NCI-H1105 treated with DMSO at 0.1 percent for 48 hours (cell line): Measurements from ENCODE around the gene PARVB.

ENCODE experiments used
- DNase-seq: peaks from one replicate; lab custom pipeline; 2025; lab: John Stamatoyannopoulos, UW

Gene PARVB

DNA sequence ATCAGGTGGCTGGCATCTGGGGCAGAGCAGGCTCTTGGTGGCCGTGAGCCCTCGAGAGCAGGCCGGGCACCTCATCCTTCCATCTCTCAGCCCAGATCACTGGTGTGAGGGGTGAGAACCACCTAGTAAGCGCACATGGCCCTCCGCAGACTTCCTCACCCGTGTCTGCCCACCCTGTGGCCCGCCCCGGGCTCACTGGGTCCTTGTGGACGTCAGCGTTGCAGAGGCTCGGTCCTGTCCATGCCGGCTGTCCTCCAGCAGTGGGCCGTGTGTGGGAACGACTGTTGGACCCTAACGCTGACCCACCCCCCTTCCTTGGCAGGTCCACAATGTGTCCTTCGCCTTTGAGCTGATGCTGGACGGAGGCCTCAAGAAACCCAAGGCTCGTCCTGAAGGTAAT lies 139.4 kb downstream of the PARVB start:
- DNase-seq = no peak

DNA sequence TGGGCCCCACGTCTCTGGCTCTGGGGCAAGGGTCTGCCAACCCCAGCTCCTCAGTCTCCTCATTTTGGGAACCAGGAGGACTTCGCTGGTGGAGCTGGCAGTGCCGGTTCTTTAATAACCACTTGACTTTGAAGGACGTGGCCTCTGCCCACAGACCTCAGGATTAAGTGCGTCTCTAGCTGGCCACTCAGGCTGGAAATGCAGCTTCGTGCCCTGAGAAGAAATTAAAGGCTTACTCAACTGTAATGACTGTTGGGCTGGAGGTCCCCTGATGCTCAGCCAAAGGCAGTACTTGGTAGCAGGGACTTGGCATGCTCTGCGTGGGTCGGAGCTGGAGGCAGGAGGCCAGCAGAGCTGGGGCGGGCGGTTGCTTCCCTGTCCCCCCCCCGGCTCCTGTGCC lies 139.9 kb downstream of the PARVB start:
- no peak for DNase-seq

DNA sequence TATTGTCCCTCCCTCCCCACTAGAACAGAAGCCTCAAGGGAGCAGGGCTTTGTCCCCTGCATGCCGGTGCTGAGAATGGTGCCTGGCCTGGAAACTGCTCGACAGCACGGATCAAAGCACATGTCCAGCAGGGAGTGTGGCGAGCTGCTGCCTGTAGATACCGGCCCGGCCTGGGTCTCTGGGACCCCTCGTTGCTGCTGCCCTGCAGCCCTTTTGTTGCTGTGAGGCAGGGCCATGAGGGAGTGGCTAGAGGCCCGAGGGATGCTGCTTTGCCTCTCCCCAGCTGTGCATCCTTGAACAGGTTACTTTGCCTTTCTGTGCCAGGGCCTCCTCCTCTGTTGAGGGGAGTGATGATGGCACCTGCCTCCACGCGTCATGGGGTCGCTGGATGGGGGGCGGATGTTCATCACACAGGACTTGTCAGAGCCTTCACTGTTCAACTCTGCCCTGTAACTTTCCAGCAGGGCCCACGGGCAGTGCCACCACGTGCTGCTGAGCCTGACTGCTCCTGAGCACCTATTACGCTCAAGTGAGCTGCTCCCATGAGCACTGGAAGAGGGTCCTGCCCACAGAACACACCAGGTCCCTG lies 141.3 kb downstream of the PARVB start:
- DNase-seq = no peak

DNA sequence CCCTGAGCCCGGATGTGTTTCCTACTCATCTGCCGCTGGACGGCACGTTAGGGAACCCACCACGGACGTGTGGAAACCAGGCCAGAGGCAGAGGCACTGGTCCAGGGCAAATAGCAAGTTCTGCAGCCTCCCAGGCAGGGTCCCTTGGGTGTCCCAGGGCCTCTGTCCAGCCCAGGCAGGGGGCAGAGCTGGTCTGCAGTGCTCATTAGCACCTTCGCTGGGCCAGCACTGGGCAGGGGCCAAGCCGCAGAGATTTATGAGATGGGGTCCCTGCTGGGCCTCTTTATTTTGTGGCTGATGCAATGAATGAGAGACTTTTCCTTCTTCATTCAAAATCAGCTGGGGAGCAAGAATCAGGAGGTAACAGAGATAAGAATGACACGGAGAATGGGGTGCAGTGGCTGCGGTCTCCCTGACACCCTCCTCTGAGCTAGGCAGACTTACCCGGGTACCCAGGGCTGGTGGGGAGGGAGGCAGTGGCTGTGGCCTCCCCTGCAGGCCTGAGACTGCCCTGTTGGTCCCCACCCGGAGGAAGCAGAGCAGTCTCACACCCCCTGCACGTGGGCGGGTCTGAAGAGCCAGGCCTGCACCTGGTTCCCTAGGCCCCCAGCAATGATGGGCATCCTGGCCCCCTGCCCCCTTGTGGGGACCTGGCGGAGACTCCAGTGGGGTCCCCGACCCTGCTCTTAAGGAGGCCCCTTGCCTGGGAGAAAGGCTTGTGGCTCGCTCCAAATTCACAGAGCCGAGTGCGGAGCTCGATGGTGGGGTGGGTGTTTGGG lies 142.6 kb downstream of the PARVB start:
- no peak for DNase-seq

DNA sequence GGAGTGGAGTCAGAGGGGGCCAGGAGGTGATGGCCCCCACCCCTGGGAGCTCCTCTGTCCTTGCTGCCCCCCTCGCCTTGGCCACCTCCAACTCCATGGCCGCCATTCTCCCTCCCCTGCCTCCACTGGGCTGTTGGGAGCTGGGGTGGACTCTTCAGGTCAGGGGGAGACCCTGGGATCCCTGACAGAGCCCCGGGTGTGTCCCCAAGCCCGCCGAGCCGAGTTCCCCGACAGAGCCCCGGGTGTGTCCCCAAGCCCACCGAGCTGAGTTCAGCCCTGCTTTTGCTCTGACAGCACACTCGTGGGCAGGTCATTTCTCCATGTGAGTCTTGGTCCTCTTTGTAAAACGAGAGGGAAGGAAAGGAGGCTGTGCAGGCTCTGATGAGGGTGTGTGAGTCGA lies 143.4 kb downstream of the PARVB start:
- no peak for DNase-seq

DNA sequence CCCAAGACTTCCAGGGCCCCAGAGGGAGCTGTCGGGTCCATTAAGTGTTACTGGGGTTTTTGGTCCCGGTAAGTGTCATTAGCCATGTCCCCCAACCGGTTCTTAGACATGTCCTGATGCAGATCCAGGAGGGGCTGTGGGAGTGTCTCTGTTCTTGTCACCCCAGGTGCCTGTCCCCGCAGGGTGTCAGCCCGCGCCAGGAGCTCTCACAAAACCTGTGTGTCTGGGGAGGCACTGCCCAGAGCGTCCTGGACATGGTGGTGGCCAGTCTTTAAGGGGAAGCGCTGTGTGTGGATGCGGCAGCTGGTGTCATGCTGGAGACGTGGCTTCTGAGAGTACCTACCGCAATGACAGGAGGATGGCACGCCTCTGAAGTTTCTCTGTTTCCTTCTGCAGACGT lies 144.1 kb downstream of the PARVB start:
- no peak for DNase-seq

DNA sequence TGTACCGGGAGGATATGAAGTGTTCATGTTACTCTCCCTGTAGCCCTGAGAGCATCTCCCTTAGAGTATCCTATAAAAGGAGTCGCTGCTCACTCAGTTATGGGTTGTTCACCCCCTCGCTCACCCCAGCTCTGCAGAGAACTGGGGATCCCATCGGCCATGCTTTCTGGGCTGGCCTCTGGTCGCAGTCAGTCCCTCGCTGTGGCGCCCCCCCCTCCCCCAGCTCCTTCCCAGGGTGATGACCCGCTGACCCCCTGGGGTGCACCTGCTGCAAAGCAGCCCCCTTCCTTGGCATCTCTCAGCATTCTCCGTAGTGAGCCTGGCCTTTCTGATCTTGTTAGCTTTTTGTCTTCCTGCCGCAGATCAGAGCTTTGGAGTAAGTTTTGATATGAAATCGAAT lies 146.4 kb downstream of the PARVB start:
- no peak for DNase-seq

DNA sequence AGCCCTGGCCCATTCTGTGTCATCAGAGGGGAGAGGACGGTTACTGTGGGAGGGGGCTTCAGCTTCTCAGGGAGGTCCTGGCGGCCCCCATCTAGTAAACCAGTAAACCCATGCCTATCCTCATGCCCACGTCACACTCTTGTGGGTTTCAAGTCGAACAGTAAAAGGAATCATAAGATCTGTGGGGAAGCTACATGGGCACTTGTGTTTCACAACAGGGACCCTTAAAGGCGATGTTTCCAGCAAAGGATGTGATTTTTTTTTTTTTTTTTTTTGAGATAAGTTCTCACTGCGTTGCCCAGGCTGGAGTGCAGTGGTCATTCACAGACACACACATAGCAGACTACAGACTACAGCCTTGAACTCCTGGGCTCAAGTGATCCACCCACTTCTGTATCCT lies 147.5 kb downstream of the PARVB start:
- no peak for DNase-seq

DNA sequence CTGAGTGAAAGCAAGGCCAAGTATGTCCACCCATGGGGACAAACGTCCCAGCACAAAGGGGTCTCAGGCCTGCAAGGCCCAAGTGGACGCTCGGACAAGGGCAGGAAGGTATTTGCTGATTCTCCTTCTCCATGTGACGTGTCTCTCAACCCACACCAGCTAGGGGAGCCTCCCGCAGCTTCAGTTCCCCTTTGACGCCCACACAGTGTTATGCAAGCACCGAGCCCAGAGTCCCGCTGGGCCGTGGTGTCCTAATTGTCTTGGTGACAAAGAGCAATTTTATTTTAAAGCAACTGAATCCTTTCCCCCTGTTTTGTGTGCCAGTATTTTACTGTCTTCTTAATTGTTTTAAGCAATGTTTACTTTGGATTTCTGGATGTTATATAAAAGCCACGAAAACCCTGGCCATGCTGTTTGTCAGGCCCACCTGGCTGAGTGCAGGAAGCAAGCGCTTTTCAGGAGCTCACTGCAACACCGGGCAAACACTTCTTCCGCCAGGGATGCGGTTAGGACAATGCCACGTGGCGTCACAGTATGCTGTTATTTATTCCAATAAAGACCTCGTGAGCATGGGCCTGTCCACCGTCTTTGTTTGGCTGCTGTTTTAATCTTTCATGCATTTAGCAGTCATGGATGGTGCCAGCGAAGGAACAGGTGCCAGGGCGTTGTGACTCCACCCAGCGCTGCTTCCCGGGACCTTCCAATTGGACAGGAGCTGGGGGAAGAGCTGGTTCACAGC lies 148.4 kb downstream of the PARVB start:
- peak; percentile 3 for DNase-seq

DNA sequence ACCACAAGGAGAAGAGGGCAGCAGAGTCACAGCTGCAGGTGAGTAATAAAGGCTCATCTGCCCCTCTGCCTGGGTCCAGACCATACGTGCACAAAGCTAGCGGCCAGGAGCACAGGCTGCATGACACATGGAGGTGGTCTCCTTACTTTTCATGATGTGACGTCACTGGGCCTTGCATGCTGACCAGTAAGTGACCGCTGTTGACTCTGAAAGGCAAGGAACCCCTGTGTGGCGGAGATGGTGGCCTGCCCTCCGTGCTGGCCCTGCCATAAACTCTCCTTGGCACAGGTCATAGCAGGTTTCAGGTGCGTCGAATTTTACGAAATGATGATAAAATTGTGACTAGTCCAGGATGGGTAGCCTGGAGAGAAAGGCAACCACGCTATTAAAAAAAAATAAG lies 149.1 kb downstream of the PARVB start:
- DNase-seq = no peak

DNA sequence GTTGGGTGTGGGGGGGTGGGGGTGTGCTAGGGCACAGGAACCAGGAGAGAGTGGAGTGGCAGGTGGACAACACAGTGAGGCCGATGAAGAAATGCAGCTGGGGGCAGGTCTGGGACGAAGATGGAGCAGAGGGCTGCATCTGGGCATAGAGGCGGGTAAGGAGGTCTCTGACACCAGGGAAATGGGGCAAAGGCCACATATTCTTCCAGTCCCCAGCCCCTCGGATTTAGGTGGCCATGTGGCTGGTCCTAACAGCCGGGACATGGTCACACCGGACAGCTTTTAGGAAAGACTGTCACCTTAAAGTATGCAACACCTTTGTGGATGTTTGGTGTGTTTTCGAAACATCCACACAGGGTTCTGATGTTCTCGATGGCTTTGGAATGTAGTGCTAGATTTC lies 151.6 kb downstream of the PARVB start:
- no peak for DNase-seq

DNA sequence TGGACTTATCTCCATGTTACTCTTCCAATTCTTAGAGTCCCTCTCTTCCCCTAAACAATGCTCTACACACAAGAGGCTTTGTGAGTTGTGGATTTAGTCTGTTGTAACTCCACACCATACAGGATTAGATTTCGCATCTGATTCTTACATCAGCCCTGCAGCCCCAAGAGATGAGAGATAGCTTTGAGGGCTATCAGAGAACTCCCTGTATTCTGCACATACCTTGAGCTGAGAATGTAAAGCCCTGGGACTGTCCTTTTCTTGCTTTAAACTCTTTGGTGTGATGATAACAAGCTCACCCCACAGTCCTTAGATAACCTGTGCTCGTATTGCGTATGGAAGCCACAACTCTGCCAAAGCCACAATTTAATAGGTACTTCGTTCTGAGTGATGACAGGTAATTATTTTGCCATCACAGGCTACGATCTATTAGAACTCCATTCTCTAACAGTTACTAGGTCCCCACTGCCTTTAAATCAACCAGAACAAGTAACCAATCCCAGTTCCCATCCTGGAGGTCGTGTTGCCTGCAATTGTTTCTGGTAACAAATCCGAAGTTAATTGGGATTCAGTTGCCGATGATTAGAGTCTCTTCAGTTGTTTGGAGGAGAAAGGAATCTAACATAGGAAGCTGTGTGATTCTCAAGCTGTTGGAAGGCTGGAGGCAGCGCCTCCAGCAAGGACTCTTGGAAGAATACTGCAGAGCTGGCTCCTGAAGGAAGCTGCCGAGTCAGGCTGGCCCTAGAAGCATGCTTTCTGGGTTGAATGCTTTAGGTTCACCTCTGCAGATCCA lies 155.3 kb downstream of the PARVB start:
- DNase-seq = no peak

DNA sequence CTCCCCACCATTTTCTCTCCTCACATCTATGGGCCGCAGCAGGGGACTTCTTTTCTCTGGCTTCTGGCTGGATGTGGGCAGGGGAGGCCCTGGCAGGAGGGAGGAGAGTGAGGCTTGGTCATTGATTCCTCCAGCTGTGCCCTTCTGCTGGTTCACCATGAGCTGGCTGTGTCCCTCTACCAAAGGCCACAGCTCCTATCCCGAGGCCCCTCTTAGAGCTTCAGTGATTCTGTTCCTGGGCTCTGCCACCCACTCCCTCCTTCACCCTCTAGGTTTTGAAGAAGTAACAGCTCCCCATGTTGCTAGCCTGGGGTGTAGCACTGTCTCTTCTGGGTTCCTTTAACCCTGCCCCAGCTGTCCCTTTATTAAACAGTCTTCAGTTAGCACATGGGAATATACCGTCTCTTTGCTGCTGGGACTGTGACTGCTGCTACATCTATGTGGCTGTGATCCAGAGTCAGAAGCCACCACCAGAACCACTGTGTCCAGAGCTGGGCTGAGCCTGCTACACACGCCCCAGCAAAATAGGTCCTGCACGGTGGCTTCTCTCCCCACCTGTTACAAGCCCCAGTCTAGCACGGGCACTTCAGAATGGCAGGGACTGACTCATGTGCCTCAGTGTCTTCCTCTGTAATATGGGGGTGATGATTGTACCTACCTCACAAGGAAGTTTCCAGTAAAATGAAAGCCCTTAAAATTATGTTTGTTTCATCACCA lies 156.0 kb downstream of the PARVB start:
- DNase-seq = no peak

DNA sequence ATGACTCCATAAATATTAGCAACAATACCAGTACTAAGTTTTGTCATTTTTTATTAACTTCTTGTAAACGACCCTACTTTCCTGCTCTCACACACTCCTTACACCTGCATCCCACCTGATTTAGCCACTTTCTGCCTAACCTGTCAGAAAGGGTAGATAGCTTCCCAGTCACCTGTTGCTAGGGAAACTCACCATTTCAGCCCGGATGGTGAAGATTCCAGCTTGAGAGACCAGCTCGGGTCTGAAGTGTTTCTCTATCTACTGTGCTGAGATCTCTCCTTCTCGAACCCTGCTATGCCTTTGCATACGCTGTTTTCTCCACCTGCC lies 156.6 kb downstream of the PARVB start, which contains the start of gene PARVG:
Gene PARVG (plus strand): TSS at position 220 of the 327 bp plus-strand sequence. CDS start 2,405 bp downstream, outside the sequence.
- DNase-seq = no peak

DNA sequence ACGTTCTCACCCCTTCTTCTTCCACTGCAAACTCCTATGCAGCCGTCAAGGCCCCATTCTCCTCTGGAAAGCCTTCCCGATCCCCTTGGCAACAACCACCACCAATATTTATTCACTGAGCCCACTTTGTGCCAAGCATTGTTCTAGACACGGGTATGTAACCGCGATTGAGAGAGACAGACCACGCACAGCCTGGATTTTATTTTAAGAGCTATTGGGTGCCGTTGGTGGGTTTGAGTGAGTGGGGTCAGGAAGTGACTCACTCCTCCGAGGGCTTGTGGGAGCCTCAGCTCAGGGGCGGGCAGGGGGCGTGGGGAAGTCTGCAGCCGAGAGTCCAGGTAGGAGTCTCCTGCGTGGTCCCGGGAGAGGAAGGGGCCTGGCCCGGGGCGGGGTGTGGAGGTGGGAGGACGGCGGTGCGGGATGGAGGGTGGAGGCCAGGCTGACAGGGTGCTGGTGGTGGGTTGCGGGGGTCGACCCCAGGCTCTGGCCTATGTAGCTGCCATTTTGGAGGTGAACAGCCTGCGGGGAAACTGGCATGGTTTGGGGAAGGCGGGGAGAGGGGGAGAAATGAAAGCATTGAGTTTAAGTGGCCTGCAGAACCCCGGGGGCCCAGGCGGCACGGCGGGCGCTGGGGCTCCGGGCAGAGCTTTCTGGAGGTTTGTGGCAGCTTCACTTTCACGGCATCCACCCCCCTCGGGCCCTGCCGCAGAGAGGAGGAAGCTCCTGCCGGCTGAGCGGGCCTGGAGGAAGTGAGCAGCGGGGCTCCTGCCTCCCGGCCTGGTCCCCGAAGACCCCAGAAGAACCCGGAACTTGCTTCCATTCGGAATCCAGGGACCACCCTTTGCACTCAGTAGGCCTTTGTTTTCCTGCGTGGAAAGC lies 157.2 kb downstream of the PARVB start:
- no peak for DNase-seq

DNA sequence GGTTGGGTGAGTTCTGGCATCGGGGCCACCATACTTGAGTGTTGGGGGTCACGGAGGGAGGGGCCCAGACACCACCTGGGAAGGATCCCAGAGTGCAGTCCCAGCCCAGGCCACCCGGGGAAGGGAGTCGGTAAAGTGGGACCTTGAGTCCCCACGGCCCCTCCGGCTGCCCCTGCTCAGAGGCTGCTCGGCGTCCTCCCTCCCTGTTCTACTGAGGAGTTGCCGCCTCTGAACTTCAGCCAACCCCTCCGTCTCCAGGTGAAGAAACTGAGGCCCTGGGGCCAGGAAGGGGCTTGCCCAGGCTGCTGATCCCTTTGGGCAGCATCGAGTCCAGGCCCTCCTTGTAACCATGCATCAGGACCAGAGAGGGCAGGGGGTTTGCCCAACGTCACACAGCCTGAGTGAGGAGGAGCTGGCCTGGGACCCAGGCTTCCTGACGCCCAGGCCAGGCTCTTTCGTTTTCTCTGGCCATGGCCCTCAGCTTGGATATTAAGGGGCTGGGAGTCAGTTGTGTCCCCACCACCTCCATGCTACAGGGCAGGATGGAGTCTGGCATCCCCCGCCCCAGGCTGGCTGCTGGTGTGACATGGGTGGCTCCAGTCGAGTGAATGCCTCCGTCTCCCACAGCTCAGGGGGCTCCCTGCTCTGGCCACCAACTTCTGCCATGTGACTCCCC lies 157.9 kb downstream of the PARVB start:
- no peak for DNase-seq

DNA sequence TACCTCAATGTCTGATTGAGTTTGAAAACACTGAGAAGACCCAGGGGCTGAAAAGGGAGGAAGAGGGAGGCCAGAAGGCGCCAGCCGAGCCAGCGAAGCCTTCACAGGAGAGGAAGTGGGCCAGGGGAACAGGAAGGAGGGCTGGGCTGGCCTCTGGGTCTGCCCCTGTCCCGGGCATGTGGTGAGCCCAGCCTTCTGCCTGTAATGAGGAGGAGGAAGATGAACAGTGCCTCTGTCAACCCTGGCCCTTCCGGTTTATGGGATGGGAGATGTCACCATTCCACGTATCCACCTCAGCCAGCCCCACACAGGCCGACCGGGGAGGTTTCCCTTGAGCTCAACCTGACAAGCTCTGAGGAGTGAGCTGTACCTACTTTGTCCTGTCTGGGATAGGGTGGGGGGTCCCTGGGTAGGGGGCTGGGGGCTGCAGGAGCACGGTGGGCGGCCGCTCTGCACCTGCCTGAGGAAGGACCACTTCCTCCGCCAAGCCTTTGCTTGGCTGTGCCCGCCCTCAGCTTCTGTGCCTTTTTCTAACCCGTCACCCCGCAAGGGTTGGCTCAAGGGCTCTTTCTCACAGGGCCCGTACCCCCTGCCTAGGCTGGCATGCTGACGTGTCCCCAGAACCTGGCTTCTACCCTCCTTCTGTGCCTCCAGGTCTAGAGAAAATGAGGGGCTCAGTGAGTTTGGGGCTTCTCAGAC lies 158.6 kb downstream of the PARVB start:
- no peak for DNase-seq

DNA sequence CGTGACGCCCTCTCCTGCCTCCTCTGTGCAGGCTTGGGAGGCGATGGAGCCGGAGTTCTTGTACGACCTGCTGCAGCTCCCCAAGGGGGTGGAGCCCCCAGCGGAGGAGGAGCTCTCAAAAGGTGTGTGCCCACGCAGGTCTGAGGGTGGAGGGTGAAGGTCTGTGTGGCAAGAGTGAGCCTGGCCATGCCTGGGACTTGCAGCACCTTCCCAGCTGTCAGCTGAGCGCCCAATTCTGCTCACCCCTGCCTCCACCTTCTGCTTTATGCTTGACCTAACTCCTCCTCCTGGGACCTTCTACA lies 159.1 kb downstream of the PARVB start:
- DNase-seq = no peak

DNA sequence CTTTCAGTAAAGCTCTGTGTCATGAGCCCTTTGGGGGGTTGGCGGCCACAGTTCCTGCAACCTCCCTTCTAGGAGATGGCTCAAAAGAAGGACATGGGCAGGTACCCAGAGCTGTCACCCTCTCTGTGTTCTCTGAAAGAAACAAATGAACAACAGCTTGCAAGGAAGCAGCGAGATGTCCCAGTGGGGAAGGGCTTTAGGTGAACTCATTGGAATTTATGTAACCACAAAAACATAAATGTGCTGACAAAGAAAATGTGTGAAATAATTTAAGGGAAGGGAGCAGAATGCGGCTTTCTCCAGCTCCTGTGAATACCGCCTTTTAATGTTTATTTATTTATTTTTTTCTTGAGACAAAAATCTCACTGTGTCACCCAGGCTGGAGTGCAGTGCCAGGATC lies 159.9 kb downstream of the PARVB start:
- no peak for DNase-seq
